Upper lobe of left lung (tissue), 6 donors: Measurements from ENCODE around the gene FXR2. TPM values are rescaled to one million over a fixed set of nuclear protein-coding genes. Genes with fewer than 3 reads are reported as not detected.

Source experiments
- ATAC-seq, 2 donors: fragments of 200-7000 bp; cut with Tn5 transposase; one replicate each; pipeline ENCODE4 v1.9.1; 2022; ENCODE audit warnings: mild to moderate bottlenecking in 2 of 2, moderate library complexity in 2 of 2; ENCODE audit not compliant: low FRiP score in 2 of 2
- DNase-seq, 2 donors: peaks; one replicate each; pipeline ENCODE4 v3.0.0-alpha.2; 2019 to 2020
- H3K27ac ChIP-seq, 4 donors: fragments of 200-600 bp; sonication (generic); one replicate each; pipeline ENCODE4 v1.5.1; 2016 to 2019
- H3K27me3 ChIP-seq, 4 donors: fragments of 200-600 bp; sonication (generic); one replicate each; pipeline ENCODE4 v1.5.1; 2017 to 2019
- H3K36me3 ChIP-seq, 4 donors: fragments of 200-600 bp; sonication (generic); one replicate each; pipeline ENCODE4 v1.5.1; 2016 to 2019
- H3K4me1 ChIP-seq, 4 donors: fragments of 200-600 bp; sonication (generic); one replicate each; pipeline ENCODE4 v1.5.1; 2018 to 2019
- H3K4me3 ChIP-seq, 4 donors: fragments of 200-600 bp; sonication (generic); one replicate each; pipeline ENCODE4 v1.5.1; 2017 to 2019; ENCODE audit warnings: mild to moderate bottlenecking in 2 of 4, moderate library complexity in 1 of 4
- H3K9me3 ChIP-seq, 4 donors: fragments of 200-600 bp; sonication (generic); one replicate each; pipeline ENCODE4 v1.5.1; 2018 to 2019
- CTCF ChIP-seq, 6 experiments: fragments of 450-650 bp in 4 of 6; fragments of 200-600 bp in 2 of 6; sonication (generic) in 2 of 6; IDR thresholded peaks; one replicate each; pipeline ENCODE4 v1.5.1; 2016 to 2019; ENCODE audit warnings: antibody characterized with exemption in 6 of 6
- EP300 ChIP-seq, 4 donors: sonication (generic); formaldehyde crosslinking; IDR thresholded peaks; one replicate each; pipeline ENCODE4 v1.5.1; 2017; ENCODE audit warnings: antibody characterized with exemption in 4 of 4, control low read depth in 2 of 4
- POLR2A ChIP-seq, 4 donors: fragments of 450-650 bp; IDR thresholded peaks; one replicate each; pipeline ENCODE4 v1.5.1; 2016 to 2017; ENCODE audit warnings: antibody characterized with exemption in 4 of 4, mild to moderate bottlenecking in 2 of 4
- POLR2AphosphoS5 ChIP-seq, 2 donors: sonication (generic); formaldehyde crosslinking; IDR thresholded peaks; one replicate each; pipeline ENCODE4 v1.5.1; 2017; ENCODE audit warnings: antibody characterized with exemption in 2 of 2
- WGBS, 2 donors: methylation state at CpG; one replicate each; pipeline ENCODE4 v1.1.5; 2017 to 2018; 5-methylcytosine and 5-hydroxymethylcytosine counted together
- total RNA-seq, 6 donors: library from RNA; depleted of rRNA in 4 of 6; stranded (reverse); fragments of >200 nt in 4 of 6; gene quantifications; one replicate each; pipeline versions ENCODE4 v1.1.0 to v1.2.1, GENCODE V29; 2016 to 2021
- donor health status: DM: no; HTN: no; CAD: no; lungs with moderate emphysema.
- donor health status: DM: no; HTN: yes; CAD: no; lungs with severe emphysema.

FXR2 gene
- total RNA-seq, 6 donors from 2014 or later = 35.6 to 46.1 (median 38.4) TPM

GRCh38 chr17:7557147-7557764, 57.4 kb downstream of the FXR2 start:
- Histone ChIP-seq H3K27me3 (no peaks in the 10 kb centered on the region), H3K36me3 (no peaks in the 10 kb centered on the region), H3K4me1 (peaks cover 39 to 61% (median 48%) of the 10 kb centered on the region in 4 donors), H3K9me3 (no peaks in the 10 kb centered on the region), H3K27ac (peak overlapping the region; percentile 95 to 97 (median 96)), H3K4me3 (peak overlapping the region in 1 of 4 donors; percentile 74)
- TF ChIP-seq CTCF (IDR thresholded peaks at IDR 0.05) (no peak), EP300 (IDR thresholded peaks at IDR 0.05) (no peak), POLR2A (IDR thresholded peaks at IDR 0.05) (no peak), POLR2AphosphoS5 (IDR thresholded peaks at IDR 0.05) (no peak)
- peak in 1 of 2 donors; percentile 53 for DNase-seq
- no peak for ATAC-seq
- 55 to 64% methylated on average over 13 to 14 of the region's 19 CpGs for WGBS, 2 donors

GRCh38 chr17:7556627-7557026, 58.1 kb downstream of the FXR2 start:
- DNase-seq (no peak), ATAC-seq (no peak)
- Histone ChIP-seq H3K27me3 (no peaks in the 10 kb centered on the region), H3K27ac (peak overlapping the region; percentile 95 to 97 (median 96)), H3K4me1 (peaks cover 39 to 57% (median 46%) of the 10 kb centered on the region in 4 donors), H3K9me3 (no peaks in the 10 kb centered on the region), H3K36me3 (no peaks in the 10 kb centered on the region), H3K4me3 (no peak overlapping the region)
- 76 to 80% methylated on average over 12 of the region's 12 CpGs for WGBS, 2 donors
- TF ChIP-seq EP300 (IDR thresholded peaks at IDR 0.05) = no peak
- TF ChIP-seq POLR2A (IDR thresholded peaks at IDR 0.05) = no peak
- no peak for TF ChIP-seq POLR2AphosphoS5 (IDR thresholded peaks at IDR 0.05)
- TF ChIP-seq CTCF (IDR thresholded peaks at IDR 0.05) = no peak

GRCh38 chr17:7555320-7555948, 59.3 kb downstream of the FXR2 start:
- ATAC-seq (no peak), DNase-seq (no peak)
- Histone ChIP-seq H3K4me3 (no peak overlapping the region), H3K4me1 (peaks cover 35 to 49% (median 40%) of the 10 kb centered on the region in 4 donors), H3K27me3 (no peaks in the 10 kb centered on the region), H3K27ac (no peak overlapping the region), H3K36me3 (peaks cover 0 to 4% (median 0%) of the 10 kb centered on the region in 4 donors), H3K9me3 (no peaks in the 10 kb centered on the region)
- WGBS, 2 donors = 71 to 73% methylated on average over 10 of the region's 10 CpGs
- TF ChIP-seq CTCF (IDR thresholded peaks at IDR 0.05) (no peak), POLR2AphosphoS5 (IDR thresholded peaks at IDR 0.05) (no peak), EP300 (IDR thresholded peaks at IDR 0.05) (no peak), POLR2A (IDR thresholded peaks at IDR 0.05) (no peak)

- Histone ChIP-seq H3K27me3 (no peaks in the 10 kb centered on the region), H3K4me1 (peaks cover 26 to 46% (median 33%) of the 10 kb centered on the region in 4 donors), H3K36me3 (peaks cover 0 to 4% (median 0%) of the 10 kb centered on the region in 4 donors), H3K9me3 (no peaks in the 10 kb centered on the region), H3K4me3 (no peak overlapping the region), H3K27ac (peak overlapping the region; percentile 41 to 70 (median 61))
- WGBS, 2 donors = 88 to 95% methylated on average over 1 of the region's 1 CpG
- no peak for ATAC-seq
- no peak for DNase-seq
- TF ChIP-seq POLR2AphosphoS5 (IDR thresholded peaks at IDR 0.05) = no peak
- no peak for TF ChIP-seq CTCF (IDR thresholded peaks at IDR 0.05)
- no peak for TF ChIP-seq EP300 (IDR thresholded peaks at IDR 0.05)
These were observed 61.3 kb downstream of the FXR2 start for GRCh38 chr17:7553356-7553755.
